Mesenchymal stem cell (in vitro differentiated cells and primary cell): Measurements from ENCODE around the gene DPYD.

Source experiments
- DNase-seq: peaks from one replicate; pipeline ENCODE4 v3.0.0-alpha.2; 2013
- H2AFZ ChIP-seq: one replicate; pipeline ENCODE4 v1.6.1; 2013; ENCODE audit warnings: low read depth, mild to moderate bottlenecking, control low read depth, inconsistent platforms, low read length, moderate library complexity
- H2AK5ac ChIP-seq: 2 replicates; pipeline ENCODE4 v1.6.1; 2013; ENCODE audit warnings: low read length, moderate library complexity, mild to moderate bottlenecking, inconsistent platforms; ENCODE audit not compliant: severe bottlenecking
- H2BK120ac ChIP-seq: one replicate; pipeline ENCODE4 v1.6.1; 2013; ENCODE audit warnings: low read depth, mild to moderate bottlenecking, inconsistent platforms, low read length, moderate library complexity
- H2BK12ac ChIP-seq, 2 experiments: one replicate each; pipeline ENCODE4 v1.6.1; 2013; ENCODE audit warnings: inconsistent platforms in 2 of 2, low read length in 2 of 2, mild to moderate bottlenecking in 2 of 2, moderate library complexity in 2 of 2, control low read depth in 1 of 2
- H2BK15ac ChIP-seq: one replicate; pipeline ENCODE4 v1.6.1; 2013; ENCODE audit warnings: mild to moderate bottlenecking, low read depth, inconsistent platforms; ENCODE audit not compliant: poor library complexity, severe bottlenecking
- H2BK5ac ChIP-seq: 2 replicates; pipeline ENCODE4 v1.6.1; 2013; ENCODE audit warnings: low read depth, mild to moderate bottlenecking, low read length, control low read depth, inconsistent platforms; ENCODE audit not compliant: poor library complexity, severe bottlenecking
- H3K14ac ChIP-seq, 2 experiments: one replicate each; pipeline ENCODE4 v1.6.1; 2013; ENCODE audit warnings: inconsistent platforms in 2 of 2, low read length in 2 of 2, control low read depth in 1 of 2, mild to moderate bottlenecking in 1 of 2, moderate library complexity in 1 of 2
- H3K18ac ChIP-seq, 2 experiments: one replicate each; pipeline ENCODE4 v1.6.1; 2013; ENCODE audit warnings: inconsistent platforms in 2 of 2, low read length in 2 of 2, control low read depth in 1 of 2, low read depth in 1 of 2, mild to moderate bottlenecking in 1 of 2
- H3K23ac ChIP-seq, 2 experiments: one replicate each; pipeline ENCODE4 v1.6.1; 2013; ENCODE audit warnings: inconsistent platforms in 2 of 2, low read length in 2 of 2, mild to moderate bottlenecking in 2 of 2, moderate library complexity in 2 of 2, control low read depth in 1 of 2
- H3K27ac ChIP-seq: 2 replicates; pipeline ENCODE4 v1.5.1; 2013; ENCODE audit warnings: mild to moderate bottlenecking, moderate library complexity, low read length, control low read depth, inconsistent platforms; ENCODE audit not compliant: poor library complexity, severe bottlenecking
- H3K27me3 ChIP-seq, 2 experiments: 2 replicates each; pipeline versions ENCODE4 v1.6.1 to v1.7.0; 2013; ENCODE audit warnings: low read length in 2 of 2, mild to moderate bottlenecking in 2 of 2, moderate library complexity in 2 of 2, control low read depth in 1 of 2, inconsistent platforms in 1 of 2; ENCODE audit not compliant: control insufficient read depth in 1 of 2, insufficient read depth in 1 of 2
- H3K36me3 ChIP-seq, 2 experiments: 2 replicates each; pipeline versions ENCODE4 v1.6.1 to v1.7.0; 2013; ENCODE audit warnings: low read length in 2 of 2, control low read depth in 1 of 2, inconsistent platforms in 1 of 2, low read depth in 1 of 2, mild to moderate bottlenecking in 1 of 2; ENCODE audit not compliant: insufficient read depth in 2 of 2, control insufficient read depth in 1 of 2
- H3K4ac ChIP-seq, 2 experiments: one replicate each; pipeline ENCODE4 v1.6.1; 2013; ENCODE audit warnings: inconsistent platforms in 2 of 2, low read length in 2 of 2, mild to moderate bottlenecking in 2 of 2, moderate library complexity in 2 of 2, control low read depth in 1 of 2, low read depth in 1 of 2
- H3K4me1 ChIP-seq: 2 replicates; pipeline ENCODE4 v1.6.1; 2013; ENCODE audit warnings: low read depth, low read length, control low read depth; ENCODE audit not compliant: control insufficient read depth, insufficient read depth
- H3K4me2 ChIP-seq: 2 replicates; pipeline ENCODE4 v1.6.1; 2013; ENCODE audit warnings: low read length, mild to moderate bottlenecking, inconsistent platforms; ENCODE audit not compliant: poor library complexity, severe bottlenecking
- H3K4me3 ChIP-seq, 2 experiments: 2 replicates each; pipeline versions ENCODE4 v1.5.1 to v1.7.0; 2013; ENCODE audit warnings: low read length in 2 of 2, mild to moderate bottlenecking in 2 of 2, control low read depth in 1 of 2, low read depth in 1 of 2; ENCODE audit not compliant: insufficient read depth in 1 of 2
- H3K79me1 ChIP-seq: replicated peaks from 2 replicates; pipeline ENCODE4 v1.6.1; 2013; ENCODE audit warnings: mild to moderate bottlenecking, control low read depth, low read length, inconsistent platforms; ENCODE audit not compliant: poor library complexity, severe bottlenecking
- H3K9ac ChIP-seq: 2 replicates; pipeline ENCODE4 v1.7.0; 2013; ENCODE audit warnings: mild to moderate bottlenecking, low read length, moderate library complexity
- H3K9me3 ChIP-seq: 2 replicates; pipeline ENCODE4 v1.7.0; 2013; ENCODE audit warnings: mild to moderate bottlenecking, low read length; ENCODE audit not compliant: control insufficient read depth
- H4K8ac ChIP-seq: one replicate; pipeline ENCODE4 v1.6.1; 2013; ENCODE audit warnings: inconsistent platforms, mild to moderate bottlenecking, low read length, moderate library complexity
- H4K91ac ChIP-seq: one replicate; pipeline ENCODE4 v1.6.1; 2013; ENCODE audit warnings: mild to moderate bottlenecking, low read length, inconsistent platforms
- WGBS: methylation state at CpG from one replicate; pipeline ENCODE4 v1.1.7; 2013; ENCODE audit warnings: mixed read lengths; 5-methylcytosine and 5-hydroxymethylcytosine counted together

Gene DPYD

GRCh38 chr1:97901017-97901658 lies 19.7 kb downstream of the DPYD start:
- Histone ChIP-seq H3K4me1 (no peaks in the 10 kb centered on the region), H4K91ac (no peak overlapping the region), H2AK5ac (no peak overlapping the region), H3K9me3 (peaks cover 8% of the 10 kb centered on the region), H2BK15ac (no peak overlapping the region), H2BK12ac (no peak overlapping the region), H3K4me3 (peak overlapping the region in 1 of 2 experiments; percentile 71), H3K27me3 (no peaks in the 10 kb centered on the region), H4K8ac (no peak overlapping the region), H3K4ac (no peak overlapping the region), H3K36me3 (peaks cover 0 to 4% of the 10 kb centered on the region in 2 experiments), H2BK5ac (no peak overlapping the region), H3K4me2 (no peak overlapping the region), H2BK120ac (no peak overlapping the region), H3K27ac (no peak overlapping the region), H3K18ac (no peak overlapping the region), H2AFZ (no peak overlapping the region), H3K14ac (no peak overlapping the region), H3K9ac (peak overlapping the region; percentile 80), H3K79me1 (peaks cover 6% of the 10 kb centered on the region), H3K23ac (no peak overlapping the region)
- peak; percentile 38 for DNase-seq
- WGBS = no CpG with 5 or more reads among the region's 2 CpGs

GRCh38 chr1:97898948-97899347 lies 21.9 kb downstream of the DPYD start:
- H3K27ac ChIP-seq = no peak overlapping the region
- no peak overlapping the region for H2AK5ac ChIP-seq
- H3K4ac ChIP-seq = no peak overlapping the region
- no peak overlapping the region for H4K91ac ChIP-seq
- no peak overlapping the region for H2BK5ac ChIP-seq
- no peak overlapping the region for H2BK12ac ChIP-seq
- H4K8ac ChIP-seq = no peak overlapping the region
- no peak overlapping the region for H3K4me2 ChIP-seq
- peak; percentile 38 for DNase-seq
- H3K4me3 ChIP-seq = no peak overlapping the region
- no peak overlapping the region for H3K14ac ChIP-seq
- no peaks in the 10 kb centered on the region for H3K27me3 ChIP-seq
- H2BK15ac ChIP-seq = no peak overlapping the region
- no peak overlapping the region for H3K23ac ChIP-seq
- H3K36me3 ChIP-seq = peaks cover 0 to 4% of the 10 kb centered on the region in 2 experiments
- H3K9me3 ChIP-seq = peaks cover 8% of the 10 kb centered on the region
- H2BK120ac ChIP-seq = no peak overlapping the region
- peaks cover 4% of the 10 kb centered on the region for H3K79me1 ChIP-seq
- no peak overlapping the region for H3K9ac ChIP-seq
- H2AFZ ChIP-seq = no peak overlapping the region
- 66% methylated on average over 2 of the region's 3 CpGs for WGBS
- no peaks in the 10 kb centered on the region for H3K4me1 ChIP-seq
- H3K18ac ChIP-seq = no peak overlapping the region

- H4K91ac ChIP-seq = no peak overlapping the region
- no peak overlapping the region for H3K14ac ChIP-seq
- H2BK12ac ChIP-seq = no peak overlapping the region
- no peak overlapping the region for H3K23ac ChIP-seq
- no peak for DNase-seq
- no peak overlapping the region for H3K4me2 ChIP-seq
- no peak overlapping the region for H3K4me3 ChIP-seq
- peaks cover 0 to 4% of the 10 kb centered on the region in 2 experiments for H3K36me3 ChIP-seq
- peaks cover 8% of the 10 kb centered on the region for H3K9me3 ChIP-seq
- H3K4ac ChIP-seq = no peak overlapping the region
- H2BK15ac ChIP-seq = no peak overlapping the region
- no peak overlapping the region for H2AK5ac ChIP-seq
- H3K4me1 ChIP-seq = no peaks in the 10 kb centered on the region
- H3K27ac ChIP-seq = no peak overlapping the region
- H3K27me3 ChIP-seq = no peaks in the 10 kb centered on the region
- no peak overlapping the region for H2BK5ac ChIP-seq
- no peak overlapping the region for H2BK120ac ChIP-seq
- H2AFZ ChIP-seq = no peak overlapping the region
- H3K18ac ChIP-seq = no peak overlapping the region
- H3K9ac ChIP-seq = no peak overlapping the region
- WGBS = 100% methylated on average over 1 of the region's 1 CpG
- H3K79me1 ChIP-seq = peaks cover 4% of the 10 kb centered on the region
- H4K8ac ChIP-seq = no peak overlapping the region
Observed at GRCh38 chr1:97895278-97895677, 25.6 kb downstream of the DPYD start.

GRCh38 chr1:97893844-97894243 lies 27.0 kb downstream of the DPYD start:
- no peak for DNase-seq
- H3K4ac ChIP-seq = no peak overlapping the region
- H3K23ac ChIP-seq = no peak overlapping the region
- H3K4me3 ChIP-seq = no peak overlapping the region
- peaks cover 4% of the 10 kb centered on the region for H3K79me1 ChIP-seq
- H2BK120ac ChIP-seq = no peak overlapping the region
- peak overlapping the region; percentile 15 for H3K9ac ChIP-seq
- no peak overlapping the region for H4K8ac ChIP-seq
- no peak overlapping the region for H3K27ac ChIP-seq
- H2AK5ac ChIP-seq = no peak overlapping the region
- no peak overlapping the region for H2BK15ac ChIP-seq
- H4K91ac ChIP-seq = no peak overlapping the region
- peaks cover 14% of the 10 kb centered on the region for H3K9me3 ChIP-seq
- no peaks in the 10 kb centered on the region for H3K27me3 ChIP-seq
- no peak overlapping the region for H2AFZ ChIP-seq
- H3K4me1 ChIP-seq = no peaks in the 10 kb centered on the region
- no peak overlapping the region for H3K14ac ChIP-seq
- H3K4me2 ChIP-seq = no peak overlapping the region
- H2BK12ac ChIP-seq = no peak overlapping the region
- no peak overlapping the region for H3K18ac ChIP-seq
- H2BK5ac ChIP-seq = no peak overlapping the region
- peaks cover 0 to 4% of the 10 kb centered on the region in 2 experiments for H3K36me3 ChIP-seq
